NT2/D1 (cell line): ENCODE measurements around the gene ACACB.

ENCODE experiments used
- SUZ12 ChIP-seq: IDR thresholded peaks from 2 replicates; pipeline ENCODE4 v1.6.1; 2011; ENCODE audit not compliant: insufficient read length, insufficient read depth; ENCODE audit errors: extremely low read depth
- YY1 ChIP-seq: IDR thresholded peaks from 2 replicates; pipeline ENCODE4 v1.6.1; 2011; ENCODE audit not compliant: insufficient read length, insufficient read depth
- ZNF274 ChIP-seq: IDR thresholded peaks from 2 replicates; pipeline ENCODE4 v1.6.1; 2011; ENCODE audit warnings: mild to moderate bottlenecking, low read depth, low read length

DNA sequence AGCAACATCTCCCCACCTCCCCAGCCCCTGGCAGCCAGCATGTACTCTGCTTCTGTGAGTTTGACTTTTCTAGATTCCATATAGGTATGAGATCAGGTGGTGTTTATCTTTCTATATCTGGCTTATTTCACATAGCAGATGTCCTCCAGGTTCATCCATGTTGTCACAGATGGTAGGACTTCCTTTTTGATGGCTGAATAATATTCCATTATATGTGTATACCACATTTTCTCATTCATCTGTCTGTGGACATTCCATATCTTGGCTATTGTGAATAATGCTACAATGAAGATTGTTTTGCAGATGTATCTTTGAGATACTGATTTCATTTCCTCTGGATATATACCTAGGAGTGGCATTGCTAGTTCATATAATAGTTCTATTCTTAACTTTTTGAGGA is 41.5 kb upstream of the ACACB start:
- no peak for TF ChIP-seq YY1
- TF ChIP-seq ZNF274 = no peak
- no peak for TF ChIP-seq SUZ12
